Activated CD4-positive, alpha-beta T cell treated with anti-CD3 and anti-CD28 coated beads, Interleukin-2, Interleukin-4, amounts not matched to agents 100 ng/mL and 50 ng/mL, durations not matched to agents 16 hours and 8 hours (primary cell): ENCODE data around the gene MYO1C.
"Not testable (repeated sequence)": the region's sequence is repeated elsewhere in the genome, so short reads cannot be mapped to it uniquely, and the experiment has no call there.

Source experiments
- DNase-seq: peaks from one replicate; pipeline ENCODE4 v3.0.0-alpha.2; 2020; ENCODE audit warnings: low spot score

MYO1C gene

GRCh38 chr17:1509290-1509881, 16.9 kb upstream of the MYO1C start:
- DNase-seq = no peak

DNA sequence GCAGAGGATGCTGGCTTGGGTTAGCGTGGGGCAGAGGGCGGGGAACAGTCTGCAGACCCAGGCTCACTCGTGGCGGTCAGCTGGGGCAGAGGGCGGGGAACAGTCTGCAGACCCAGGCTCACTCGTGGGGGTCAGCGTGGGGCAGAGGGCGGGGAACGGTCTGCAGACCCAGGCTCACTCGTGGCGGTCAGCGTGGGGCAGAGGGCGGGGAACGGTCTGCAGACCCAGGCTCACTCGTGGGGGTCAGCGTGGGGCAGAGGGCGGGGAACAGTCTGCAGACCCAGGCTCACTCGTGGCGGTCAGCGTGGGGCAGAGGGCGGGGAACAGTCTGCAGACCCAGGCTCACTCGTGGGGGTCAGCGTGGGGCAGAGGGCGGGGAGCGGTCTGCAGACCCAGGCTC, 16.2 kb upstream of the MYO1C start:
- DNase-seq = not testable (repeated sequence)

DNA sequence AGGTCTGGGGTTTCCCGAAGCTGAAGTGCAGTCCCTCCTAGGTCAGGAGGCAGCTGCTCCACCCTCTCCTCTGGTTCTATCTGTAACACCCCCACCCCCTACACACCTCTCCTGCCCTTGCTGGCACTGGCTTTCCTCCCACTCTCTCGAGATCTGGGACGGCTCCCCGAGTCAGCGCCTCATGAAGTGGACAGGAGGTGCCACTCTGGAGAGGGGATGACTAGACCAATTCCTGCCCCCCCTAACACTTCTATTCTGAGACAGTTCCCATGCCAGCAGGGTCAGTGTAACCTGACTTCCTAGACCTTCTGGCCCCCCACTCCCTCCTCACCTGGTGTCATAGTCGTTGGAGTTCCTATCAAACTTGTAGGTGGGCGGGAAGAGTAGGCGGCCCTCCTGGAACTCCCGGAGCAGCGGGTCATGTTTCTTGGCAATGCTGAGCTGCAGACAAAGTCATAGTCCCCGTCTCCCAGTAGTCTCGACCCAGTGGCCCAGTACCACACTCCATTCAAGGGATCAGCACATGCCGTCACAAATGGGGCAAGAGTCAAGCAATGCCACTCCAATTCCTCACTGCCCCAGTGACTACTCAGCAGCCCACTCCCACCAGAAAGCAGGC, 14.3 kb upstream of the MYO1C start:
- no peak for DNase-seq

- no peak for DNase-seq
These were observed 13.1 kb upstream of the MYO1C start for GRCh38 chr17:1505586-1505985.

- no peak for DNase-seq
These were observed 12.4 kb upstream of the MYO1C start for GRCh38 chr17:1504866-1505265.

GRCh38 chr17:1503699-1504098, 11.2 kb upstream of the MYO1C start:
- no peak for DNase-seq

- DNase-seq = no peak
These were observed 6.4 kb upstream of the MYO1C start for GRCh38 chr17:1498869-1499268.

- no peak for DNase-seq
These were observed 5.7 kb upstream of the MYO1C start for GRCh38 chr17:1498233-1498632.

GRCh38 chr17:1497831-1498230, 5.3 kb upstream of the MYO1C start:
- DNase-seq = no peak

- no peak for DNase-seq
These were observed 4.4 kb upstream of the MYO1C start for GRCh38 chr17:1496869-1497268.

- DNase-seq = no peak
These were observed 2.9 kb upstream of the MYO1C start for GRCh38 chr17:1495265-1495989.

DNA sequence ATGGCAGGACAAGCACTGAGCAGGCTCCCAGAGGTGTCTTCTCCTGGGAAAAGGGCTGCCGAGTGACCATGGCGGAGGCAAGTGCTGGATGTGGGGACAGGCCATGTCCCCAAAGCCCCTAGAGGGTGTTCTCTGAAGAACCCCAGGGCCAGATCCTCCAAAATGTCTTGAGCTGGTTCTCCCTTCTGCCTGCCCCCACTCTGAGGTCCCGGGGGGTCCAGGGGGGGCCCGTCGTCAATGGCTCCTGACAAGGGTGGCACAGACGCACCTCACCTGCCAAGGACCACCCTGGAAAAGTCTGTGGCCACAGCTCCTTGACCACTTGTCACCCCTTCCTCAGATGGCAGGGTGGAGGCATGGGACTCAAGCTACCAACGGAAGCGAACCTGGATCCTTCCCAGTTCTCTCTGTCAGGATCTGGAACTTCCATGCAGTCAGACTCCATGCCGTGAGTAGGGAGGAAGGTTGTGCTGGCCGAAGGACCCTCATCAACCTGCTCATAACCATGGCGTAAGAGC, 2.3 kb upstream of the MYO1C start:
- no peak for DNase-seq

GRCh38 chr17:1494203-1494602, 1.7 kb upstream of the MYO1C start:
- no peak for DNase-seq

DNA sequence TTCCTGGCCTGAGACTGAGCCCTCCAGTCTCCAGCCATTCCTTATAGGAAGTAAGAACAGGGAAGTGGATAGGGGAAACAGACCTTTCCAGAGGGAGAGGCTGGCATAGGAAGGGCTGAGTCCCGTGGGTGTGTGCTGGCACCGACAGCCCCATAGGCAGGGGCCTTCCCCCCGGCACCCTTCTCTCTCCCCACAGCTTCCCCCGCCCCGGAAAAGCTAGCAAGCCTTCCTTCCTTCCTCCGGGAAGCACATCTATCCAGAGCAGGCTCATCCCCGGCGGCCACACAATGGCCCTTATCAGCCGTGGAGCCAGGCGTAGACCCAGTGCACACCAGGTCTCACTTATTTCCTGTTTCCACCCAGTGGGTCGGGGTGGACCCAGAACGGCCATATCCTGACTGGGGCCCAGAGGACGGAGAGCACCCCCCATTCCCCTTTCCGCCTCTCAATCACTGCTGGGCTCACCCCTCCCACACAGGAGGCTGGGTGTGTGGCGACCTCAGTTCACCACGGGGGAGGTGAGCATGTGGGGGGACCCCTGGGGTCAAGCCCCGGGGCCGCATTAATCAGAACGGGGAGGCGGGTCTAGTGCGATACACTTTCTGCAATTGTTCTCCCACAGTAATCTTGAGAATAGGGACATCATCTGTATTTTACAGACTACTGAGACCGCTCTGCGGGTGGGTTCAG, 950 bp upstream of the MYO1C start:
- DNase-seq = no peak

DNA sequence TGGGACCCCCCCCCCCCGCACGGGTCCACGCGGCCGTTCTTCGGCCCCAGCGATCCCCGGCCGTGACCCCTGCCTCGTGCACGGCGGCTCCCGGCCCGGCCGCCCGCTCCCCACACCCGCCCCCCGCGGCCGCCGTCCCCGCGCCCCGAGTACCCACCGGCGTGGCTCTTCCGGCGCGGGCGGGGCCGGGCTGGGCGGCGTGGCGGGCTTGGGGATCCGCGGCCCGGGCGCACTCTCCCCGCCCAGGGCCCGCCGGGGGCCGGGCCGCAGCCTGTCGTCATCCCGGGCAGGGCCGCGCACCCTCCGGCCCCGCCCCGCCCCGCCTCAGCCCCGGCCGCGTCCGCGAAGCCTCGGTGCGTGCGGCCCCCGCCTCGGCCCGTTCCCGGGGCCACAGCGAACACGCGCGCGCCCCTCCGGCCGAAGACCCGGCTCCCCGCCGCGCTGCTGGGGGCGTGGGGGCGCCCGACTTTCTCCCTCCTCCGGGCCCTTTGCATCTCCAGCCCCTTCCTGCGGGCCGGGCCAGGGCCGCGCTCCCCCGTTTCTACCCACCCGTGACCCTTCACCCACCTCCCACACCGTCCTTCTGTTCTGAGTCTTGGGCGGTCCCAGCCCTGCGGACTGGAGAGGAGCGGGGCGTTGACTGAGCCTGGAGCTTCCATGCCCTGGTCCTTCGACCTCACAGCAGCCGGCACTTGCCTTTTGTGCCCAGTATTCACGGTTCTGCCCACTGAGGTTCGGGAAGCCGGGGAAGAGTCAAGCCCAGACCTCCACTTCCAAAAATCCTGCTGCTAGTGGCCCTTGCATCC, 840 bp downstream of the MYO1C start:
- DNase-seq = peak; percentile 35

- DNase-seq = peak; percentile 65
These were observed 1.6 kb downstream of the MYO1C start for GRCh38 chr17:1490643-1491442.

GRCh38 chr17:1488826-1489270, 3.6 kb downstream of the MYO1C start:
- DNase-seq = no peak

- DNase-seq = peak; percentile 60
These were observed 4.3 kb downstream of the MYO1C start for GRCh38 chr17:1487939-1488825.

- peak; percentile 57 for DNase-seq
These were observed 5.4 kb downstream of the MYO1C start for GRCh38 chr17:1486802-1487695.
